ENCODE measurements around the gene WFDC5.

WFDC5 gene

DNA sequence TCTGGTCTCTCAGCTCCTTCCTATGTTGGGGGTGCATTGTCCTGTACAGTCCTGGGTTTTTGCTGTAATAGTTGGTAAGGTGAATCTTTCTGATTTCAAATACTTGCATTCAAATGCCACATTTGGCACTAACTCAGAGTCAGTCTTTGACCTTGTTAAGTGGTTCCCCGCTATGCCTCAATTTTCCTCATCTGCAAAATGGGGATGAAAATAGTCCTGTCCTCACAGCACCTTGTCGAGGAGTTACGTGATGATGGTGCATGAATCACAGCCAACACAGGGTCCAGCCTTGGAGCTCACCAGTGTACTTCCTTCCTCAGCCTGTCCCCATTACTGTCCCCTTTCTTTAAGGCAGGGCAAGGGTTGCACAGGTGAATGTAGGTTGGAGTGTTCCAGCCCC lies 1.1 kb downstream of the WFDC5 start:
- DNase-seq = no peak

GRCh38 chr20:45112754-45113153 lies 2.2 kb downstream of the WFDC5 start:
- DNase-seq = no peak

DNA sequence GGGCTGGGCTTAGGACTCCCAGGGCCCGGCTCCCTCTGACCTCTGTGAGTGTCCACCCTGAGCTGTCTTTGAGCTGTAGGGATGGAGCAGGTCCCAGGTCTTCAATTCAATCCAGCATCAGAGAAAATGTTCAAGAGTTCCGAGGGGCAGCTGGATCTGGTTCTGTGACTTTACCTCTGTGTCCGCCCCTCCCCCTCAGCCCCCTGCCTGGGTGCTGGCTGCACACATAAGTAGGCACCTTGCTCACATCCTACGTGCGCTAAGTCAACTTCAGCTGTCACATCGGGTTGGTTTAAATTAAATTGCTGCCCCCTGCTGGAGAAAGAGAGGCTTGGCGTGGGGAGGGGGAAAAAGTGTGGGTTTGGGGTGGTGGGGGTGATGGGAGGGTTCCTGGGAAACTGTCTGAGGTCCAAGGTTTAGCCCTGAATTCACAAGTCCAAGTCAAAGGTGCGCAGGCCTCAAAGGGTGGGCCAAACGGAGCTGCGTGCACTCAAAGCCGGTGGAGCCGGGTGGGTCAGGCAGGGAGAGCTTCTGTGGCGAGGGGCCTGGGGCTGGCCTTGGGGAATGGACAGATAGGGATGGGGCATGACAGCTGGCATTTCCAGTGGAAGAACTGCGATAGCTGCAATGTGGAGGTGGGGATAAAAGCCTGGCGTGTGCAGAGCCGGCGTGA lies 3.0 kb downstream of the WFDC5 start:
- peak; percentile 49 for DNase-seq

- DNase-seq = peak; percentile 83
Measured at GRCh38 chr20:45111285-45111684, 3.7 kb downstream of the WFDC5 start.

DNA sequence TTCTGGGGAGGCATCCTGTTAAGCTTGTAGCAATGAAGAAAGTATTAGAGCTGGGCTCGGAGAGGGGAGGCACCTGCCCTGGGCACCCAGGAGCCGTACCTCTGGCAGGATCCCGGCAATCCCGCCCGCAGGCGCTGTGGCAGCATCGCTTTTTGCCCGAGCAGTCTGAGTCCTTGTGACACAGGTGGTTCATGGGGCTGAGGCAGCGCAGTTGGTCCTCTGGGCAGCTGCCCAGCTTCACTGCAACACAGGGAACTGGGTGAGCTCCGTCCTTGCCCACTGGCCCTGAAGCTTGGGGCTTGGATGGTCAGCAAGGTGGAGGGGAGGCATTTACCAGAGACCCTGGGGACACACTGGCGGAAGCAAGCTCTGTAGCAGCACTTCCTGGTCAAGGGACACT lies 4.7 kb downstream of the WFDC5 start:
- DNase-seq = no peak

DNA sequence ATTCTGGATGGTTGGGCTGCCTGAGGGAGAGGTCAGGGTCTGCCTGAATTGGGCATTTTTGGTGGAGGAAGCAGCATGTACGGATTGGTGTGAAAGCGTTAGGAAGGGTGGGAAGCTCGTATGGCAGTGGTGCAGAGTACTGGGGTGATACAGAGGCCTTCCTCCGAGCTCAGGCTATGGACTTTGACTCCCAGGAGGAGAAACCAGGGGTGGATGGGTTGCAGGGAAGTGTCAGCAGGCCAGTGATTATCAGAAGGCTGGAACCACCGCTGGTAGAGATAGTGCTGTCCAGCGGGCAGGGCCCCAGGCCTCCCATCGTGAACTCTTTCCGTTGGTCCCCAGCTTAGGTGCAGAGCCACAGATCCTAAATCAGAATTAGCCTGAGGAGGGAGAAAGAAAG lies 5.3 kb downstream of the WFDC5 start:
- no peak for DNase-seq

DNA sequence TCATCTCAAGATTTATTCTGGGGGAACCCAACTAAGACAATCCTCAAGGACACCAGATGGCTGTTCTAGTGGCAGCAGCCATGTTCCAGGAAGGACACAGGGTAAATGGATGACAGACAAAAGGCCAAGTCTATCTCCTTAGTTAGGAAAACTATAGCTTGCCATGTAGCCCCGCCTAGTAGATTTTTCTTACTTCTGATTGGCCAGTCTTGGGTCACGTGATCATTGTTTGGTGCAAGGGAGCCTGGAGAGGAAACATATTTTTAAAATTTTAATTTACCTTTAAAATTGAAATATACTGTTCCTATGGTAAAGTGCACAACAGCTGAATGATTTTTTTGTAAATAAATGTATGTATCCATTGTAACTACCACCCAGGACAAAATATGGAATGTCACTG lies 9.7 kb downstream of the WFDC5 start:
- no peak for DNase-seq

DNA sequence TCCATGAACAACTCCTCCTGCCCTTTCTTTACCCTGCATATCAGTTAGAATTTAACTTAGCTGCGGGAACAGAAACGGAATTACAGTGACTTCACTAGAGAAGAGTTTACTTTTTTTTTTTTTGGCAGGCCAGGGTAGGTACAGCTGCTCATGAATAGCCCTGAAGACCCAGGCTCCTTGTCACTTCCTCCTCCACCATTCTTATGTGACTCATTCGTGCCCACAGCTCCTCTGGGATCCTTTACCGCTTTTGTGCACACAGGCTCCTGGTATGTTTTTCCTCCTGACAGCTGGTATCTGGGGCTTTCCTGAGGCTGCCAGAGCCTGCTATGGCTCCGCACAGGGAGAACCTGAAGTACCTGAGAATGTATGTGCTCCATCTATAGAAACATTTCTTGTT lies 10.2 kb downstream of the WFDC5 start:
- no peak for DNase-seq

DNA sequence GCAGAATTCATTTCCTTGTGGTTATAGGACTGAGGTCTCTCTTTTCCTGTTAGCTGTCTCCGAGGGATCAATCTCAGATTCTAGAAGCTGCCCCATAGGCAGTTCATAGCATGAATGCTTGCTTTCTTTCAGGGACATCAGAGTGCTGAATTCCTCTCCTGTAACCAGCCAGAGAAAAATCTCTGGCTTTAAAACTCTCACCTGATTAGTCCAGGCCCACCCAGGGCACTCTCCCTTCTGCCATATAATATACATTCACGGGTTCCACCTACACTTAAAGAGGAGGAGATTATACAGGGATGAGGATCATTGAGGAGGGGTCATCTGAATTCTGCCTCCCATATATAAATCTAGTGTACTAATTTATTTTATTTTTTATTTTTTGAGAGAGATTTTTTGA lies 11.9 kb downstream of the WFDC5 start:
- no peak for DNase-seq

DNA sequence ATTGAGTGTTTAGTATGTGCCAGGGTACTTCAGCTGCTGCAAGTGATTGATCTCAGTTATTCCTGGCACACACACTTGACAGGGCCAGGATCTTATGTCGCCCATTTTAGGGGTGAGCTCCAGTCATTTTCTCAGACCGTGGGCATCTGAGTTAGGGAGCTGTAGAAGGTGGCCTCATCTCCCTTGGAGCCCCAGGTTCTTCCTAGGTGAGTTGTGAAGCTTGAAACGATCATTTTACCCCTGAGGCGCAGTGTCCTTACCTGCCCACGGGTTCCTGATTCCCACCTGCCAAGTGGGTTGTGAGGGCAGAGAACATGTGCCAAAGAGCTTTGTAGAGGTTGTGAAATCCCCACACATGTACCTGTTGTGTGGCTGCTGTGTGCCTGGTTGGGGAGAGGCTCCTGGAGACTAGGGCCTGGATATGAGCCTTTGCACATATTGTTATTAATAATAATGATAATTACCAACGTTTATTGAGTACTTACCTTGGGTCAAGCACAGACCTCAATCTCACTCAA lies 13.6 kb downstream of the WFDC5 start:
- DNase-seq = no peak

DNA sequence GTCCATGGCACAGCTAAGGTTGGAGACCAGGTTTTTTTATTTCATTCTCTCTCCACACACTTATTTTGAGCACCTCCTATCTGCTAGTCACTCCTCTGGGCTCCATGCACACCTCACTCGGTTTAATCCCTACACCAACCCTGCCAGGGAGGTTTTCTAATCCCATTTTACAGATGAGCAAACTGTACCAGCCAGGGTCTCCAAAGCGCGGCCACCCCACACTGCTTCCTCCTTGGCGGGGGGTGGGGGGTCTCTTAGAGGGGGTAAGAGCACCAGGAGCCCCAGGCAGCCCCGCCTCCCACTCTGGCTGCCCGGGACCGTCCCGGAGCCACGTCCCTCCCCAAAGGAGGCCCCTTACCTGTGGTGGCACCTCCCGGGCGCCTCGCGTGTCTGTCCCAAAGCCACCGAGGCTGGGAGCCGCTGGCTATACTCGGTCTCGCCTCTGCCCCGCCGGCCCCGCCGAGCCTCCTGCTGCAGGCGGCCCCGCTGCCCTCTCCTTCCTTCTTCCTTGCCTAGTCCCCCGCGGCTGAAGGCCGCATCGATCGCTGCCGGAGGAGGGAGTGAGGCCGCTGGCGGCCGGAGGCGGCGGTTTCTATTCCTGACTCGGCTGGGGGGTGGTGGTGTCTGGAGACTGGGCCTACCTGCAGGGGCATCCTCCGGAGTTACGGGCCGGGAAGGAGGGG lies 14.3 kb downstream of the WFDC5 start, which contains the start of gene KCNS1:
Gene KCNS1, minus strand, starts transcription at position 565 of the 683 bp plus-strand sequence. CDS start 1,891 bp downstream, outside the sequence.
- DNase-seq = peak; percentile 69

- DNase-seq = peak; percentile 71
Measured at GRCh38 chr20:45098103-45098773, 16.7 kb downstream of the WFDC5 start.

GRCh38 chr20:45097485-45098102 lies 17.4 kb downstream of the WFDC5 start:
- DNase-seq = peak; percentile 67

GRCh38 chr20:45096781-45097180 lies 18.2 kb downstream of the WFDC5 start:
- DNase-seq = no peak

- DNase-seq = peak; percentile 81
Measured at GRCh38 chr20:45095805-45096238, 19.2 kb downstream of the WFDC5 start.

DNA sequence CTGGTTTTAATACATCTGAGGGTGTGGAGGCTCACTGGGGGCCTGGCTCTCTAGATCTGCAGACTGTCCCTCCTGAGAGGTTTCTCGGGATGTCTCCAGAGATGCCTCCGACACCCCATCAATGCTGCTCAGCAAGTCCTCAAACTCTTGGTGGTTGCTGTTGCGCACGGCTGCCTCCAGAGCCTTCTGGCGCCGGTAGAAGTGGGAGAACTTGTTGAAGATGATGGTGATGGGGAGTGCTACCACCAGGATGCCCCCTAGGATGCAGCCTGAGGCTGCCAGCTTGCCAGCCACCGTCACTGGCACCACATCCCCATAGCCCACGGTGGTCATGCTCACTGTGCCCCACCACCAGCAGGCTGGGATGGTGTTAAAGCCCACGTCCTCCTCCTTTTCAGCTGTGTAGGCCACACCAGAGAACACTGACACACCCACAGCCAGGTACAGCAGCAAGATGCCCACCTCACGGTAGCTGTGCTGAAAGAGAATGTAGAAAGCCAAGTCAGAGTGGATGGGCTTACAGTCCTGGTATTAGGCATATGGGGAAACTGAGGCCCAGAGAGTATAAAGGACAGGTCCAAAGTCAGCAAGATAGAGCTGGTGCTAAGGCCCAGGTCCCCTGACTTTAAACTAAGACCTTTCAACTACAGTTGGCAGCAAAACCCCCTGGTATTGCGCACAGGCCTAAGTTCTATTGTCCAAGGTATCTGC lies 20.0 kb downstream of the WFDC5 start:
- no peak for DNase-seq

DNA sequence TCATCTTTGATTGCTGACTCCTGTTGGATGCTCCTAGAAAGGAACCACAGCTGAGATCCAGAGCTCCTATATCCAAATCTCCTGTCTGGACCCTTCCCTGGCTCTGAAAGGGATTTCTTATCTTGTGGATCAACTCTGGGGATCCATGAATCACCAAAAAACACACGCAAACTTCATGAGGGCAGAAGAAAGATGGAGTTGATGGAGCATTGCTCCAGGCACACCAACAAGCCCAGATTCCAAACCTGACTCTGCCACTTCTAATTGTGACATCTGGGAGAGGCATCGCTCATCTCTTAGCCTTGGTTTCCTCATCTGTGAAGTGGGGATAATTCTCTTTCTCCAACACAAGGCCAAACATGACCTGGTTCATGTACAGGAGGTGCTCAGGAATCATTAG lies 20.8 kb downstream of the WFDC5 start:
- no peak for DNase-seq

- DNase-seq = no peak
Measured at GRCh38 chr20:45092898-45093297, 22.1 kb downstream of the WFDC5 start.

- no peak for DNase-seq
Measured at GRCh38 chr20:45091366-45091765, 23.6 kb downstream of the WFDC5 start.

- no peak for DNase-seq
Measured at GRCh38 chr20:45090481-45090880, 24.5 kb downstream of the WFDC5 start.

- DNase-seq = peak; percentile 52
Measured at GRCh38 chr20:45088247-45088646, 26.7 kb downstream of the WFDC5 start.

DNA sequence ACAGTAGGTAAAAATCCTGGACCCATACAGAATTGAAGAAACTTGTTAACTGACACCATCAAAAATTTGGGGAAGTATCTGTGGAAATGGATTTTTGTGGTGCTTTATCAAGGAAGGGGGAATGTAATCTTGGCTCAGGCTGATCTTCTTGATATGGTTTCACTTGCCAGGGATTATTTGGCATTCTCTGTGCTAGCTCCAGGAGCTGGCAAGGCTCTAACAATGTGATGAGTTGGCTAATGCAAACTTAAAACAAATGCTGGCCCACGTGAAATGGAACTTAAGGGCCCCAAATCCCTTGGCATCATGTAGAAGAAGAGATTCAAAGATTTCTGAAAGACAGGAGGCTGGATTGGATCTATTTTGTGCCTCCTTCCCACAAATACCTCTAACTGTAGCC lies 27.2 kb downstream of the WFDC5 start:
- peak; percentile 29 for DNase-seq
